Measurements from ENCODE around the gene ZNF662.

ZNF662 gene

GRCh38 chr3:42936157-42936981, 30.4 kb downstream of the ZNF662 start:
- no peak for DNase-seq (ENCODE audit: low read depth)

GRCh38 chr3:42937334-42937733, 31.4 kb downstream of the ZNF662 start:
- DNase-seq (ENCODE audit: low read depth) = no peak

- DNase-seq (ENCODE audit: low read depth) = no peak
Observed at GRCh38 chr3:42942693-42943092, 36.8 kb downstream of the ZNF662 start.

GRCh38 chr3:42946050-42946449, 40.1 kb downstream of the ZNF662 start:
- DNase-seq (ENCODE audit: low read depth) = no peak

- no peak for DNase-seq (ENCODE audit: low read depth)
Observed at GRCh38 chr3:42957573-42957972, 51.6 kb downstream of the ZNF662 start.

GRCh38 chr3:42960282-42960681, 54.3 kb downstream of the ZNF662 start:
- DNase-seq (ENCODE audit: low read depth) = no peak

GRCh38 chr3:42960786-42961185, 54.8 kb downstream of the ZNF662 start:
- no peak for DNase-seq (ENCODE audit: low read depth)

GRCh38 chr3:42961633-42962032, 55.7 kb downstream of the ZNF662 start:
- no peak for DNase-seq (ENCODE audit: low read depth)

- DNase-seq (ENCODE audit: low read depth) = no peak
Observed at GRCh38 chr3:42963269-42963668, 57.3 kb downstream of the ZNF662 start.

GRCh38 chr3:42964266-42964665, 58.3 kb downstream of the ZNF662 start:
- DNase-seq (ENCODE audit: low read depth) = no peak
